DOHH2 (cell line): ENCODE data around the gene HIF1AN.

Experiments used
- H3F3A ChIP-seq: fragments of 200-600 bp; sonication (generic), shearing (Covaris generic); 2 replicates; pipeline ENCODE4 v1.6.0; 2016; ENCODE audit warnings: antibody characterized with exemption, mild to moderate bottlenecking; ENCODE audit not compliant: control insufficient read depth, insufficient read depth
- H3K27ac ChIP-seq: fragments of 200-600 bp; sonication (generic); 2 replicates; pipeline ENCODE4 v1.5.1; 2014; ENCODE audit warnings: low read depth, mild to moderate bottlenecking, low read length, moderate library complexity
- H3K27me3 ChIP-seq: fragments of 200-600 bp; sonication (generic); 2 replicates; pipeline ENCODE4 v1.6.1; 2014; ENCODE audit warnings: mild to moderate bottlenecking, low read length, mixed read lengths; ENCODE audit not compliant: control insufficient read depth
- H3K36me3 ChIP-seq: fragments of 200-600 bp; sonication (generic); 2 replicates; pipeline ENCODE4 v1.6.1; 2014; ENCODE audit warnings: mild to moderate bottlenecking, low read length, moderate library complexity, mixed read lengths; ENCODE audit not compliant: control insufficient read depth
- H3K4me1 ChIP-seq: fragments of 200-600 bp; sonication (generic); 2 replicates; pipeline ENCODE4 v1.6.1; 2014; ENCODE audit warnings: mild to moderate bottlenecking, low read length, mixed read lengths; ENCODE audit not compliant: control insufficient read depth
- H3K4me2 ChIP-seq: fragments of 200-600 bp; sonication (generic); 2 replicates; pipeline ENCODE4 v1.6.0; 2014; ENCODE audit warnings: mild to moderate bottlenecking, low read length, moderate library complexity
- H3K4me3 ChIP-seq: fragments of 200-600 bp; sonication (generic); 2 replicates; pipeline ENCODE4 v1.5.1; 2014; ENCODE audit warnings: mild to moderate bottlenecking, low read length, mixed read lengths
- H3K79me2 ChIP-seq: fragments of 200-600 bp; sonication (generic); 2 replicates; pipeline ENCODE4 v1.6.1; 2014; ENCODE audit warnings: mild to moderate bottlenecking, low read length, mixed read lengths; ENCODE audit not compliant: control insufficient read depth
- H3K9me2 ChIP-seq: fragments of 200-600 bp; sonication (generic); replicated peaks from 2 replicates; pipeline ENCODE4 v1.6.1; 2014; ENCODE audit warnings: mild to moderate bottlenecking, low read length, mixed read lengths; ENCODE audit not compliant: control insufficient read depth
- H3K9me3 ChIP-seq: fragments of 200-600 bp; sonication (generic); 2 replicates; pipeline ENCODE4 v1.6.1; 2014; ENCODE audit warnings: antibody characterized with exemption, low read length, mixed read lengths; ENCODE audit not compliant: control insufficient read depth, insufficient read depth
- H4K20me1 ChIP-seq: fragments of 200-600 bp; sonication (generic); 2 replicates; pipeline ENCODE4 v1.6.0; 2014; ENCODE audit warnings: low read depth, mild to moderate bottlenecking, antibody characterized with exemption, low read length, moderate library complexity; ENCODE audit not compliant: control insufficient read depth, insufficient read depth
- CTCF ChIP-seq: fragments of 200-600 bp; sonication (generic); IDR thresholded peaks from one replicate; pipeline ENCODE4 v1.5.1; 2014; ENCODE audit warnings: antibody characterized with exemption, mild to moderate bottlenecking, low read depth, low read length; ENCODE audit not compliant: poor library complexity, severe bottlenecking
- EZH2phosphoT487 ChIP-seq: fragments of 200-600 bp; sonication (generic); IDR thresholded peaks from 2 replicates; pipeline ENCODE4 v1.6.1; 2017; ENCODE audit warnings: borderline replicate concordance, mild to moderate bottlenecking, antibody characterized with exemption, low read length, moderate library complexity, mixed read lengths

HIF1AN gene

GRCh38 chr10:100528123-100528886, 7.4 kb upstream of the HIF1AN start:
- Histone ChIP-seq H3K9me3 (no peaks in the 10 kb centered on the region), H3K4me2 (peak overlapping the region; percentile 84), H4K20me1 (peaks cover 5% of the 10 kb centered on the region; the same call in 1 of the 2 replicates), H3K79me2 (peaks cover 39% of the 10 kb centered on the region), H3K4me3 (peak overlapping the region; percentile 89), H3K9me2 (no peaks in the 10 kb centered on the region), H3K36me3 (peaks cover 64% of the 10 kb centered on the region), H3K27ac (0 out of 2 replicates have a peak overlapping the region, but pooled peaks have one; percentile 39), H3K4me1 (peaks cover 21% of the 10 kb centered on the region), H3F3A (peaks cover 6% of the 10 kb centered on the region), H3K27me3 (no peaks in the 10 kb centered on the region)
- TF ChIP-seq EZH2phosphoT487 (no peak), CTCF (no peak)

GRCh38 chr10:100528921-100529474, 6.7 kb upstream of the HIF1AN start:
- Histone ChIP-seq H3K36me3 (peaks cover 57% of the 10 kb centered on the region), H4K20me1 (peaks cover 5% of the 10 kb centered on the region; the same call in 1 of the 2 replicates), H3K27me3 (no peaks in the 10 kb centered on the region), H3F3A (peaks cover 6% of the 10 kb centered on the region), H3K4me3 (peak overlapping the region; percentile 89), H3K4me2 (peak overlapping the region; percentile 84), H3K79me2 (peaks cover 39% of the 10 kb centered on the region), H3K9me2 (no peaks in the 10 kb centered on the region), H3K9me3 (no peaks in the 10 kb centered on the region), H3K4me1 (peaks cover 21% of the 10 kb centered on the region), H3K27ac (peak overlapping the region; percentile 39)
- no peak for TF ChIP-seq CTCF
- TF ChIP-seq EZH2phosphoT487, result no peak

- peak within 1 kb of the TSS; percentile 39 for H3K27ac ChIP-seq
- peak within 1 kb of the TSS; percentile 89 for H3K4me3 ChIP-seq
- no peaks in the 10 kb centered on the region for H3K27me3 ChIP-seq
- H3K79me2 ChIP-seq, result peaks cover 39% of the 10 kb centered on the region
- peak within 1 kb of the TSS; percentile 84 for H3K4me2 ChIP-seq
- no peak for TF ChIP-seq CTCF
- TF ChIP-seq EZH2phosphoT487, result no peak
- no peaks in the 10 kb centered on the region for H3K9me3 ChIP-seq
- H3K36me3 ChIP-seq, result peaks cover 50% of the 10 kb centered on the region
- H3K9me2 ChIP-seq, result no peaks in the 10 kb centered on the region
- H4K20me1 ChIP-seq, result peaks cover 5% of the 10 kb centered on the region; the same call in 1 of the 2 replicates
- H3F3A ChIP-seq, result peaks cover 6% of the 10 kb centered on the region
- peaks cover 24% of the 10 kb centered on the region for H3K4me1 ChIP-seq
These were observed 6.1 kb upstream of the HIF1AN start, which contains the start of gene NDUFB8 for GRCh38 chr10:100529475-100530298. TSS of gene NDUFB8 (minus strand) at chr10:100529871. CDS start at chr10:100529851, 20 bp downstream.
